Measurements from ENCODE around the gene ADIPOR2.

Gene ADIPOR2

GRCh38 chr12:1690578-1691122 lies at the start of gene ADIPOR2:
Gene ADIPOR2, plus strand, starts transcription at chr12:1691070. Its CDS starts 63,274 bp downstream, at chr12:1754344.
- peaks cover 3% of the 10 kb centered on the region for H3K27me3 Mint-ChIP-seq
- no peaks in the 10 kb centered on the region for H3K9me3 Mint-ChIP-seq
- peaks cover 19% of the 10 kb centered on the region for H3K4me1 Mint-ChIP-seq
- H3K27ac Mint-ChIP-seq, result peak within 1 kb of the TSS; percentile 94
- peak; percentile 96 for ATAC-seq (ENCODE audit: low read depth)
- DNase-seq (ENCODE audit: low spot score in 2 of 2), result peak; percentile 90 to 93
- peak within 1 kb of the TSS; percentile 91 for H3K4me3 Mint-ChIP-seq
- no peaks in the 10 kb centered on the region for H3K36me3 Mint-ChIP-seq

- ATAC-seq (ENCODE audit: low read depth) (no peak), DNase-seq (ENCODE audit: low spot score in 2 of 2) (no peak)
- Mint-ChIP-seq H3K36me3 (no peaks in the 10 kb centered on the region), H3K4me1 (peaks cover 17% of the 10 kb centered on the region), H3K4me3 (no peak overlapping the region), H3K27me3 (peaks cover 8% of the 10 kb centered on the region), H3K9me3 (no peaks in the 10 kb centered on the region), H3K27ac (no peak overlapping the region)
These were observed 48.4 kb upstream of the ADIPOR2 start for GRCh38 chr12:1642513-1642912.

DNA sequence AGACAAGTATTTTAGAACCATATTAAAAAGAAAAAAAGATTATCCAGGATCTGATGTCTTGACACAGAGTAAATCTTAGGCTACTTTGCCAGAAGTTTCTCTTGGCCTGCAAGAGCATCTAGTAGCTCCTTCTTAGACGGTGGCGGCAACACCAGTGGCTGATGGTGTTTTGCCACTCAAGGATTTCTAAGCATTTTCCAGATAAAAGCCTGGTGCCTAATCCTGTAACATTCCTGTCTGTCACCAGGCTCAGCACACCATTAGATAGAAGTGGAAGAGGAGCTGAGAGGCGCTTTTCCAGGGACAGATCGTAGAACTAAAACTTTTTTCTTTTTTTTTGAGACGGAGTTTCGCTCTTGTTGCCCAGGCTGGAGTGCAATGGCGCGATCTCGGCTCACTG lies 47.8 kb upstream of the ADIPOR2 start:
- peaks cover 8% of the 10 kb centered on the region for H3K27me3 Mint-ChIP-seq
- no peaks in the 10 kb centered on the region for H3K36me3 Mint-ChIP-seq
- ATAC-seq (ENCODE audit: low read depth) (no peak), DNase-seq (ENCODE audit: low spot score in 2 of 2) (no peak)
- H3K4me1 Mint-ChIP-seq, result peaks cover 18% of the 10 kb centered on the region
- no peak overlapping the region for H3K4me3 Mint-ChIP-seq
- H3K27ac Mint-ChIP-seq, result no peak overlapping the region
- no peaks in the 10 kb centered on the region for H3K9me3 Mint-ChIP-seq

DNA sequence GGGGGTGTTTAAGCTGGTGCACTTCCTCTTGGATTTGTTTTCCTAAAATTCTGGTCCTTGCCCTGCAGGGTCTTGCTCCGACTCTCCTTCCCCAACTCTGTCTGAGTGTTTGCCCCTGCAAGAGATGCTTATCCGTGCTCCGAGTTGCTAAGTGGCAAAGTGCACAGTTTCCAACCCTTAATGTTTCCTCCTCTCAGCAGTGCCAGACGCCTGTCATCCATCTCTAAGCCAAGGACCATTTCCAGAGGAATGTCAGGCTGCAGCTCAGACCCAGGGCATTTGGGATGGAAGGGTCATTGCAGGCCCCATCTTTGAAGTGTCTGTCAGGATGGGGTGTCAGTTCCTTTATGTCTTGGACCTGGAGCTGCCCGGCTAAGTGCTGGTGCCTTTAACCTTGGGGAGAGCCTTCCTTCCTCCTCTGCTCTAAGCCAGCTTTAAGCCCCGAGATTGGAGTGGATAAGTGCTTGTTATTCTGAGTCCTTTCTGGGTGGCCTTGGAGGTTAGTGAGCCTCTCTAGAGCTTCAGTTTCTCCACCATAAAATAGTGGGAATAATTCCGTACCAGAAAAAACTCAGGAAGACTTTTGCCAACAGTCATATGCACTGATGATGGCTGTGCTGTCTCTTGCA lies 46.9 kb upstream of the ADIPOR2 start:
- DNase-seq (ENCODE audit: low spot score in 2 of 2) (no peak), ATAC-seq (ENCODE audit: low read depth) (no peak)
- Mint-ChIP-seq H3K4me3 (no peak overlapping the region), H3K4me1 (peaks cover 18% of the 10 kb centered on the region), H3K27me3 (peaks cover 8% of the 10 kb centered on the region), H3K9me3 (no peaks in the 10 kb centered on the region), H3K27ac (no peak overlapping the region), H3K36me3 (no peaks in the 10 kb centered on the region)

DNA sequence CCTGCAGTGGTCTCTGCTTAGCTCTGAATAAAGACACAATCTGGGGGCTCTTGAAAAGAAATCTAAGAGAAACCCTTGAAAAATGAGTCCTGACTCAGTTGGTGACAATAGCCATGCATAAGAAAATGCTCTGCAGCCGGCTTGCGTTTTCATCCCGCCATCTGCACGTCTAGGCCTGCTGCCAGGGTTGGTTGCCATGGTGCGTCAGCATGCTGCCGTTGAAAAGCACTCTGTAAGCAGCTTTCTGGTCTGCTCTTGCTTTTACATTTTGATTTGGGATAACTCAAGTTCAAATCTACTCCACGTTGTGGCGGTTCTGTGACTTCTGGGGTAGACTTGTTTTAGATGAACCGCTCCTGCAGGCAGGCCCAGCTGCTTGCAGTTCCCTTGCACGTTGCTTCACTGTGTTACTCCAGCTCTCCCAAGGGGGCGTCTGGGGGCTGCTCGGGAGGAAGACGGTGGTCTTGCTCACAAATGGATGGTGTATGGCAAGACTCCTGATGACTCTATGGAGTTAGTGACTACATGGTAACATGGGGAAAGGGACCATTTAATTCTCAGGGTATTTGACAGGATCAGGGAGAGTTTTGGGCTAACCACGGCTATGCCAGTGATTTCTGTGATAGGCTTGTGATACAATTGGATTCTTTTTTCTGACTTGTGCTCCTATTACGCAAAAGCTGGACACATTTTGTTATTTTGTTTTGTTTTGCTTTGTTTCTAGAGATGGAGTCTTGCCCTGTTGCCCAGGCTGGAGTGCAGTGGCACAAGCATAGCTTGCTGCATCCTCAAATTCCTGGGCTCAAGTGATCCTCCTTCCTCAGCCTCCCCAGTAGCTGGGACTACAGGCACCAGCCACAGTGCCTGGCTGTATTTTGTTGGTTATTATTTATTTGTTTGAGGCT lies 46.1 kb upstream of the ADIPOR2 start:
- Mint-ChIP-seq H3K4me1 (peaks cover 18% of the 10 kb centered on the region), H3K36me3 (no peaks in the 10 kb centered on the region), H3K9me3 (no peaks in the 10 kb centered on the region), H3K27me3 (peaks cover 8% of the 10 kb centered on the region), H3K4me3 (no peak overlapping the region), H3K27ac (no peak overlapping the region)
- no peak for DNase-seq (ENCODE audit: low spot score in 2 of 2)
- no peak for ATAC-seq (ENCODE audit: low read depth)

GRCh38 chr12:1645819-1646218 lies 45.1 kb upstream of the ADIPOR2 start:
- H3K4me3 Mint-ChIP-seq, result no peak overlapping the region
- H3K4me1 Mint-ChIP-seq, result peaks cover 18% of the 10 kb centered on the region
- H3K9me3 Mint-ChIP-seq, result no peaks in the 10 kb centered on the region
- no peak overlapping the region for H3K27ac Mint-ChIP-seq
- DNase-seq (ENCODE audit: low spot score in 2 of 2) (no peak), ATAC-seq (ENCODE audit: low read depth) (no peak)
- H3K36me3 Mint-ChIP-seq, result no peaks in the 10 kb centered on the region
- peaks cover 5% of the 10 kb centered on the region for H3K27me3 Mint-ChIP-seq

- DNase-seq (ENCODE audit: low spot score in 2 of 2) (no peak), ATAC-seq (ENCODE audit: low read depth) (peak; percentile 49)
- H3K27ac Mint-ChIP-seq, result peak overlapping the region; percentile 19
- peak overlapping the region; percentile 80 for H3K4me3 Mint-ChIP-seq
- H3K9me3 Mint-ChIP-seq, result no peaks in the 10 kb centered on the region
- peaks cover 5% of the 10 kb centered on the region for H3K27me3 Mint-ChIP-seq
- H3K4me1 Mint-ChIP-seq, result peaks cover 18% of the 10 kb centered on the region
- no peaks in the 10 kb centered on the region for H3K36me3 Mint-ChIP-seq
These were observed 44.1 kb upstream of the ADIPOR2 start for GRCh38 chr12:1646569-1647284.

- H3K27me3 Mint-ChIP-seq, result peaks cover 5% of the 10 kb centered on the region
- H3K9me3 Mint-ChIP-seq, result no peaks in the 10 kb centered on the region
- peaks cover 18% of the 10 kb centered on the region for H3K4me1 Mint-ChIP-seq
- H3K4me3 Mint-ChIP-seq, result peak overlapping the region; percentile 80
- H3K27ac Mint-ChIP-seq, result peak overlapping the region; percentile 19
- ATAC-seq (ENCODE audit: low read depth), result peak; percentile 93
- DNase-seq (ENCODE audit: low spot score in 2 of 2), result no peak
- H3K36me3 Mint-ChIP-seq, result no peaks in the 10 kb centered on the region
These were observed 43.6 kb upstream of the ADIPOR2 start for GRCh38 chr12:1647285-1647669.

GRCh38 chr12:1650260-1650977 lies 40.5 kb upstream of the ADIPOR2 start:
- ATAC-seq (ENCODE audit: low read depth) (no peak), DNase-seq (ENCODE audit: low spot score in 2 of 2) (no peak)
- Mint-ChIP-seq H3K4me3 (no peak overlapping the region), H3K27ac (no peak overlapping the region), H3K36me3 (no peaks in the 10 kb centered on the region), H3K4me1 (peaks cover 18% of the 10 kb centered on the region), H3K27me3 (peaks cover 4% of the 10 kb centered on the region), H3K9me3 (no peaks in the 10 kb centered on the region)

- ATAC-seq (ENCODE audit: low read depth) (no peak), DNase-seq (ENCODE audit: low spot score in 2 of 2) (no peak)
- H3K4me1 Mint-ChIP-seq, result peaks cover 15% of the 10 kb centered on the region
- H3K27ac Mint-ChIP-seq, result no peak overlapping the region
- no peak overlapping the region for H3K4me3 Mint-ChIP-seq
- H3K9me3 Mint-ChIP-seq, result no peaks in the 10 kb centered on the region
- peaks cover 4% of the 10 kb centered on the region for H3K27me3 Mint-ChIP-seq
- no peaks in the 10 kb centered on the region for H3K36me3 Mint-ChIP-seq
These were observed 39.9 kb upstream of the ADIPOR2 start for GRCh38 chr12:1650978-1651361.

DNA sequence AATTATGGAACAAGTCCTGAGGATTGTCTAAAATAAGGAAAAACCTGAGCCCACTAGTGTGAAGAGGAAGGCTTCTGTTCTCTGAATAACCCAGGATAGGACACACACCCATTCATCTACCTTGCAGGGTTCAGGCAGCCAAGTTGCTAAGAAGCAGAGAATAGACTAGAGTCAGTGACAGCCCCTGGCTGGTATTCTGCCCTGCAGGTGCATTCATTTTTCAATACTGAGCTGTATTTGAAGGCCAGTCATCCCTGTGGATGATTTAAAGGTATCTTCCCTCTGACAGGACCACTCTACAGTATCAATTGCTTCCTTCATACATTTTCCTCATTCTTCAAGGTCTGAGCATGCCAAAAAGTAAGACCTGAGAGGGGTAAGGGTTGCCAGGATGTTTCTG lies 38.9 kb upstream of the ADIPOR2 start:
- H3K9me3 Mint-ChIP-seq, result no peaks in the 10 kb centered on the region
- peaks cover 9% of the 10 kb centered on the region for H3K4me1 Mint-ChIP-seq
- H3K36me3 Mint-ChIP-seq, result no peaks in the 10 kb centered on the region
- no peak overlapping the region for H3K4me3 Mint-ChIP-seq
- no peak overlapping the region for H3K27ac Mint-ChIP-seq
- DNase-seq (ENCODE audit: low spot score in 2 of 2) (no peak), ATAC-seq (ENCODE audit: low read depth) (no peak)
- peaks cover 4% of the 10 kb centered on the region for H3K27me3 Mint-ChIP-seq

DNA sequence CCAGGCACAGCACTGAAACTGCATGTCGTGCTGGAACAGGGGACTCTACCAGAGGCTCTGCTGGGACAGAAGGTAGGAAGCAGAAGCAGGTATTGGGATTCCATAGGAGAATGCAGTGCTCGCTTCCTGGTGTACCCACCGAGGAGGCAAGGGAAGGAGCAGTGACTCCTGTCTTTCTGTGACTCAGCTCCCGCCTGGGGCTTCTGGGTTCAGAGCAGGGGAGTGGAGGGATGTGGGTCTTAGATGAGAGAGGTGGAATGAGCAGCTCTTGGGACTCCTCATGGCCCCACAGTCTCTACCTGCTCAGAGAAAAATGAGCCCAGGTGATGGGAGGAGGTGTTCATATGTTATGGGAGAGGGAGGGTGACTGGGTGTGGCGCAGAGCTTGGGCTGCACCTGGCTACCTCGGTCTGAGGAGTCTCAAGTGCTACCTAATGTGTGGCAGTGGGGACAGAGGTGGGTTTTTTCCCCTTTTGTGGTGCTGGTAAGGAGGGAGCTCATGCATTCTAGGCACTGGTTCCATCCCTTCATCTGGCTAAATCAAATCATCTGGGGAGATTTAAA lies 35.6 kb upstream of the ADIPOR2 start:
- no peaks in the 10 kb centered on the region for H3K9me3 Mint-ChIP-seq
- H3K4me1 Mint-ChIP-seq, result peaks cover 3% of the 10 kb centered on the region
- ATAC-seq (ENCODE audit: low read depth) (no peak), DNase-seq (ENCODE audit: low spot score in 2 of 2) (no peak)
- no peaks in the 10 kb centered on the region for H3K27me3 Mint-ChIP-seq
- H3K4me3 Mint-ChIP-seq, result no peak overlapping the region
- no peaks in the 10 kb centered on the region for H3K36me3 Mint-ChIP-seq
- no peak overlapping the region for H3K27ac Mint-ChIP-seq

DNA sequence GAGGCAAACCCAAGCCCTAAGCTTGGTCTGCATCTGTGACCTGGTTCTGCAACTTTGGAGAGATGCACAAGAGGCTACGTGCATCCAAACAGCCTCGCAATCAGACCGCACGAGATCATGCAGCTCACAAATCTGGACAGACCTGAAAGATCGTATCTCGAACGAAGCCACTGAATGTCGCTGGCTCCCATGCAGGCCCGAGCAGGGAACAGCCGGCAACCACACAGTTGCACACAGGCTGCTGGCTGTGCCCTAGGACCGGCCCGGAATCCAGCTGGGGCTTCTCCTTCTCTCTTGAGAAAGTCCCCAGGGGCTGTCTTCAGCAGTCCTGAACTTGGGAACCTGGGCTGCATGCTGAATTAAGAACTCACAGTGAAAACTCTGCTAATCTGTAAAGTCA lies 34.0 kb upstream of the ADIPOR2 start:
- H3K9me3 Mint-ChIP-seq, result no peaks in the 10 kb centered on the region
- no peak for DNase-seq (ENCODE audit: low spot score in 2 of 2)
- H3K27ac Mint-ChIP-seq, result no peak overlapping the region
- H3K4me1 Mint-ChIP-seq, result peaks cover 3% of the 10 kb centered on the region
- H3K27me3 Mint-ChIP-seq, result no peaks in the 10 kb centered on the region
- no peak overlapping the region for H3K4me3 Mint-ChIP-seq
- ATAC-seq (ENCODE audit: low read depth), result no peak
- H3K36me3 Mint-ChIP-seq, result no peaks in the 10 kb centered on the region

Data from memory B cell (primary cell).